ENCODE data around the gene NF1.

DNA sequence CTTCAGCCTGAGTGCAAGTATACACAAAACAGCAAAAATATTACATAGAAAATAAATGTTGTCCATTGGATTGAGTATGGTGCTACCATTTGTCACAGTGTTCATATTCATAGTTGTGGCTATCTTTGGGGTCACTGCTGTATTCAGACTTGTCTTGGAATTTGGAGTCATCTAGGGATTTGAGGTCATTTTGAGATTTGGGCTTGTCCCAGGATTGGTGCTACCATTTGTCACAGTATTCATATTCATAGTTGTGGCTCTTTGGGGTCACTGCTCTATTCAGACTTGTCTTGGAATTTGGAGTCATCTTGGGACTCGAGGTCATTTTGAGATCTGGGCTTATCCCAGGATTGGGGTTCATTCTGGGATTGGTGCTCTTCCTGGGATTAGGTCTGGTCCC, 177.5 kb downstream of the NF1 start:
- TF ChIP-seq, protein P1, sequence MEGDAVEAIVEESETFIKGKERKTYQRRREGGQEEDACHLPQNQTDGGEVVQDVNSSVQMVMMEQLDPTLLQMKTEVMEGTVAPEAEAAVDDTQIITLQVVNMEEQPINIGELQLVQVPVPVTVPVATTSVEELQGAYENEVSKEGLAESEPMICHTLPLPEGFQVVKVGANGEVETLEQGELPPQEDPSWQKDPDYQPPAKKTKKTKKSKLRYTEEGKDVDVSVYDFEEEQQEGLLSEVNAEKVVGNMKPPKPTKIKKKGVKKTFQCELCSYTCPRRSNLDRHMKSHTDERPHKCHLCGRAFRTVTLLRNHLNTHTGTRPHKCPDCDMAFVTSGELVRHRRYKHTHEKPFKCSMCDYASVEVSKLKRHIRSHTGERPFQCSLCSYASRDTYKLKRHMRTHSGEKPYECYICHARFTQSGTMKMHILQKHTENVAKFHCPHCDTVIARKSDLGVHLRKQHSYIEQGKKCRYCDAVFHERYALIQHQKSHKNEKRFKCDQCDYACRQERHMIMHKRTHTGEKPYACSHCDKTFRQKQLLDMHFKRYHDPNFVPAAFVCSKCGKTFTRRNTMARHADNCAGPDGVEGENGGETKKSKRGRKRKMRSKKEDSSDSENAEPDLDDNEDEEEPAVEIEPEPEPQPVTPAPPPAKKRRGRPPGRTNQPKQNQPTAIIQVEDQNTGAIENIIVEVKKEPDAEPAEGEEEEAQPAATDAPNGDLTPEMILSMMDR (IDR thresholded peaks at IDR 0.05 in 4 of 5, conservative IDR thresholded peaks at IDR 0.05 in 1 of 5): no peak
- no peak for TF ChIP-seq POLR2A (IDR thresholded peaks at IDR 0.05)
